ENCODE measurements around the gene LHFPL3. TPM values are rescaled to one million over a fixed set of nuclear protein-coding genes. Genes with fewer than 3 reads are reported as not detected.

Gene LHFPL3
- total RNA-seq, 1 experiment from 2014 or later, result not detected

GRCh38 chr7:104933022-104933421 is 604.6 kb downstream of the LHFPL3 start:
- TF ChIP-seq ATF3 (IDR thresholded peaks at IDR 0.05), result no peak
- no peak for TF ChIP-seq EZH2phosphoT487 (IDR thresholded peaks at IDR 0.05; ENCODE audit: borderline replicate concordance)
- no peak for TF ChIP-seq CBX3 (IDR thresholded peaks at IDR 0.05; ENCODE audit: low read depth)
- TF ChIP-seq YY1 (IDR thresholded peaks at IDR 0.05; ENCODE audit: extremely low read depth, insufficient replicate concordance, low read depth, low read length), result no peak
- no peak for TF ChIP-seq SIN3A (IDR thresholded peaks at IDR 0.05; ENCODE audit: low read depth)
- TF ChIP-seq EGR1 (IDR thresholded peaks at IDR 0.05; ENCODE audit: low read depth), result no peak
- TF ChIP-seq SRF (IDR thresholded peaks at IDR 0.05; ENCODE audit: low read depth), result no peak
- TF ChIP-seq CEBPB (IDR thresholded peaks at IDR 0.05; ENCODE audit: low read depth), result no peak
- no peak for TF ChIP-seq ZBTB33 (IDR thresholded peaks at IDR 0.05; ENCODE audit: extremely low read depth, insufficient replicate concordance, low read length)
- TF ChIP-seq RAD21 (IDR thresholded peaks at IDR 0.05; ENCODE audit: low read depth), result no peak
- TF ChIP-seq SP1 (IDR thresholded peaks at IDR 0.05; ENCODE audit: low read depth), result no peak
- no peak for TF ChIP-seq CTCF (IDR thresholded peaks at IDR 0.05 in 2 of 3, conservative IDR thresholded peaks at IDR 0.05 in 1 of 3; ENCODE audit: borderline replicate concordance in 1 of 3, insufficient read depth in 1 of 3, low read depth in 2 of 3, low read length in 2 of 3)
- TF ChIP-seq ELF1 (IDR thresholded peaks at IDR 0.05; ENCODE audit: borderline replicate concordance, low read depth), result no peak
- no peak for TF ChIP-seq MAX (IDR thresholded peaks at IDR 0.05)
- no peak for TF ChIP-seq ZNF274 (IDR thresholded peaks at IDR 0.05; ENCODE audit: low read depth, low read length)
- no peak for TF ChIP-seq FOSL1 (IDR thresholded peaks at IDR 0.05; ENCODE audit: low read depth)
- TF ChIP-seq TCF7L2 (IDR thresholded peaks at IDR 0.05; ENCODE audit: borderline replicate concordance, extremely low read depth, insufficient read depth, insufficient read length), result no peak
- H3K9me2 ChIP-seq (ENCODE audit: insufficient read depth), result no peaks in the 10 kb centered on the region
- no peak overlapping the region for H3K27ac ChIP-seq (ENCODE audit: low read depth, low read length)
- H3K4me1 ChIP-seq (ENCODE audit: control insufficient read depth in 1 of 2, insufficient read depth in 2 of 2, low read length in 2 of 2), result no peaks in the 10 kb centered on the region
- H3K9me3 ChIP-seq (ENCODE audit: control insufficient read depth in 1 of 2, insufficient read depth in 1 of 2, low read depth in 1 of 2, low read length in 2 of 2), result no peaks in the 10 kb centered on the region
- H2AFZ ChIP-seq (ENCODE audit: low read depth, low read length, poor library complexity, severe bottlenecking), result no peak overlapping the region
- DNase-seq (ENCODE audit: low read depth, low spot score) (no peak), ATAC-seq (no peak)
- peaks cover 3% of the 10 kb centered on the region; the same call in 1 of the 2 replicates for H3K27me3 ChIP-seq (ENCODE audit: insufficient read depth, low read length)
- no peak overlapping the region for H3K4me3 ChIP-seq (replicated peaks in 1 of 2; ENCODE audit: low read depth in 1 of 2, low read length in 2 of 2)
- ChIA-PET POLR2A (no interaction called here), RAD21 (ENCODE audit: low non-redundant PET in 1 of 2, low total read pairs in 2 of 2, uncharacterized antibody in 2 of 2, unreplicated experiment in 2 of 2) (no interaction called here), CTCF (no interaction called here)
- intact Hi-C loops (cut with micrococcal nuclease), result no loop called here
- BruUV-seq (replicated peaks), result no TSS peak
- no peaks in the 10 kb centered on the region for H3K36me3 ChIP-seq (ENCODE audit: control insufficient read depth in 1 of 2, insufficient read depth in 2 of 2, low read length in 2 of 2)
- no peak overlapping the region for H3K4me2 ChIP-seq (ENCODE audit: low read length)
- no peak overlapping the region for H3K9ac ChIP-seq (ENCODE audit: low read length)
- no peaks in the 10 kb centered on the region for H3K79me2 ChIP-seq (ENCODE audit: insufficient read depth, low read length)
- H4K20me1 ChIP-seq (ENCODE audit: insufficient read depth), result no peaks in the 10 kb centered on the region
